GM06990 (cell line): ENCODE results near the gene SLC12A7.
A peak's percentile ranks its signal among the peaks of the same experiment; 100 is the strongest.

Experiments used
- DNase-seq: peaks from one replicate; pipeline ENCODE4 v3.0.0-alpha.2; 2011; ENCODE audit not compliant: insufficient read length; ENCODE audit errors: extremely low read depth
- H3K27me3 ChIP-seq: replicated peaks from 2 replicates; pipeline ENCODE4 v1.6.0; 2011; ENCODE audit warnings: low read length; ENCODE audit not compliant: control insufficient read depth, insufficient read depth
- H3K36me3 ChIP-seq: 2 replicates; pipeline ENCODE4 v1.5.1; 2011; ENCODE audit warnings: low read length; ENCODE audit not compliant: control insufficient read depth, insufficient read depth
- H3K4me3 ChIP-seq: replicated peaks from 2 replicates; pipeline ENCODE4 v1.5.1; 2011; ENCODE audit warnings: low read depth, mild to moderate bottlenecking, control low read depth, low read length
- TF ChIP-seq, protein P1 (sequence below): IDR thresholded peaks from 2 replicates; pipeline ENCODE4 v1.5.1; 2011; ENCODE audit warnings: low read length, control low read depth, mild to moderate bottlenecking, inconsistent platforms; ENCODE audit not compliant: insufficient read depth, poor library complexity, severe bottlenecking

Gene SLC12A7

DNA sequence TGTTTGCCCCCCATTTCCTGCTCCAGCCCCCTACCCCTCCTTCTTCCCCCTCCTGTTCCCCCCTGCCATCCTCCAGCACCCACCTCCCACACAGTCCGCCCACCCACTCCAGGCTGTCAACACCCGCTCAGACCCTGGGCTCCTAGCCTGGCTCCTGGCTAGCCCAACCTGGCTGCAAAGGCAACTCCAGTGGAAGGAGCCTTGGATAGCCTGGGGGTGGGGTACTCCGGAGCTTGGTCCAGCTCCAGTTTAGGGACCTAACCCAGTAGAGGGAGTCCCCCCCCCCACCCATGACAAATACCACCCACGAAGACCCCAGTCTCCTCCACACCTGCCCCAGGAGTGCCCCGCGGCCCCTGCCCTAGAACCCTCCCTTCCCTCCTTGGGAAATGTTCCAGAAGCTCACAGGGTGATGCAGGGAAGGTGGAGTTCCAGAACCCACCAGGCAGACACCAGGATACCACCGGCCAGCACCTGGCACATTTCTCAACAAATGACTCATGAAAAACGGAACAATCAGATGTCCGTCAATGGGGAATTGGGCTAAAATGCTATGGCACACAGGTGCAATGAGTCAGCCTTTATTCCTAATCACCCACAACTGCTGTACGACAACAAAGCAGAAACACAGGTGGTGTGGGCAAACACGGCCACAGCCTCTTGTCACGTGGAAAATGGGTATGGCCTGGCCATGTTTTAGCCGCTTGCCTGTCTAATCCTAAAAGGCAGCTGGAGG is 901 bp upstream of the SLC12A7 start:
- DNase-seq = no peak
- H3K27me3 ChIP-seq = no peaks in the 10 kb centered on the region; the same call in 1 of the 2 replicates
- no peaks in the 10 kb centered on the region for H3K36me3 ChIP-seq
- H3K4me3 ChIP-seq = no peak overlapping the region
- TF ChIP-seq, protein P1, sequence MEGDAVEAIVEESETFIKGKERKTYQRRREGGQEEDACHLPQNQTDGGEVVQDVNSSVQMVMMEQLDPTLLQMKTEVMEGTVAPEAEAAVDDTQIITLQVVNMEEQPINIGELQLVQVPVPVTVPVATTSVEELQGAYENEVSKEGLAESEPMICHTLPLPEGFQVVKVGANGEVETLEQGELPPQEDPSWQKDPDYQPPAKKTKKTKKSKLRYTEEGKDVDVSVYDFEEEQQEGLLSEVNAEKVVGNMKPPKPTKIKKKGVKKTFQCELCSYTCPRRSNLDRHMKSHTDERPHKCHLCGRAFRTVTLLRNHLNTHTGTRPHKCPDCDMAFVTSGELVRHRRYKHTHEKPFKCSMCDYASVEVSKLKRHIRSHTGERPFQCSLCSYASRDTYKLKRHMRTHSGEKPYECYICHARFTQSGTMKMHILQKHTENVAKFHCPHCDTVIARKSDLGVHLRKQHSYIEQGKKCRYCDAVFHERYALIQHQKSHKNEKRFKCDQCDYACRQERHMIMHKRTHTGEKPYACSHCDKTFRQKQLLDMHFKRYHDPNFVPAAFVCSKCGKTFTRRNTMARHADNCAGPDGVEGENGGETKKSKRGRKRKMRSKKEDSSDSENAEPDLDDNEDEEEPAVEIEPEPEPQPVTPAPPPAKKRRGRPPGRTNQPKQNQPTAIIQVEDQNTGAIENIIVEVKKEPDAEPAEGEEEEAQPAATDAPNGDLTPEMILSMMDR = no peak

GRCh38 chr5:1111241-1111726 is 579 bp downstream of the SLC12A7 start:
- Histone ChIP-seq H3K4me3 (peak overlapping the region; percentile 34), H3K36me3 (no peaks in the 10 kb centered on the region), H3K27me3 (no peaks in the 10 kb centered on the region; the same call in 1 of the 2 replicates)
- TF ChIP-seq, protein P1 = no peak
- no peak for DNase-seq

GRCh38 chr5:1110307-1111240 is 1.3 kb downstream of the SLC12A7 start:
- H3K36me3 ChIP-seq = no peaks in the 10 kb centered on the region
- TF ChIP-seq, protein P1 = no peak
- DNase-seq = no peak
- H3K27me3 ChIP-seq = no peaks in the 10 kb centered on the region; the same call in 1 of the 2 replicates
- H3K4me3 ChIP-seq = peak overlapping the region; percentile 34

- H3K36me3 ChIP-seq = no peaks in the 10 kb centered on the region
- H3K27me3 ChIP-seq = no peaks in the 10 kb centered on the region; the same call in 1 of the 2 replicates
- DNase-seq = no peak
- no peak overlapping the region for H3K4me3 ChIP-seq
- TF ChIP-seq, protein P1 = no peak
Measured at GRCh38 chr5:1109542-1110306, 2.1 kb downstream of the SLC12A7 start.

GRCh38 chr5:1108865-1109174 is 3.0 kb downstream of the SLC12A7 start:
- Histone ChIP-seq H3K4me3 (no peak overlapping the region), H3K27me3 (no peaks in the 10 kb centered on the region; the same call in 1 of the 2 replicates), H3K36me3 (no peaks in the 10 kb centered on the region)
- DNase-seq = no peak
- TF ChIP-seq, protein P1 = no peak
